ENCODE measurements around the gene TBC1D8. TPM values are rescaled to one million over a fixed set of nuclear protein-coding genes. Genes with fewer than 3 reads are reported as not detected.

TBC1D8 gene
- total RNA-seq, 1 donor from 2014 or later, result 47.8 TPM

DNA sequence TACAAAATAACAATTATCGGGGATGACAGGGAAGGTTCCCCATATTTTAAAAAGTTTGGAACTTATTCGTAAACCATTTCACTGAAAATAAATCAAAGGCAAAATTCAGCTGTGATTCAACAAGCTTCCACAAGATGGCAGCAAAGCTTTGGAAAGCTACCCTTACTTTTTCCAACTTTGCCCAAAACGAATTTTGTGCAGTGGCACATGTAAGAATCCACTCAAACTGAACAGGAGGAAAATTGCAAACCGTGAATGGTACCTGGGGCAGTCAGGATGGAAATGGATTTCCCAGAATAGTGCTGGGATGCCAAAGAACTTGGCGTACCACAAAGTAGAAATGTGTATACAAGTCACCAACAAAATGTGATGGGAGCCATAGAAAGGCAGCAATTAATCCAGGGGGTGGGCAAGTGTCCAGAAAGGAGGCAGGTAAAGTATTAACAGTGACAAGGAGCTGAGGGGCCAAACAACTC, 138.4 kb downstream of the TBC1D8 start:
- DNase-seq (no peak), ATAC-seq (no peak)
- intact Hi-C loops (cut with micrococcal nuclease), result loop anchor here (5.0 kb wide), 1 partner anchor 140 kb away; the partner anchor contains the start of gene TBC1D8

DNA sequence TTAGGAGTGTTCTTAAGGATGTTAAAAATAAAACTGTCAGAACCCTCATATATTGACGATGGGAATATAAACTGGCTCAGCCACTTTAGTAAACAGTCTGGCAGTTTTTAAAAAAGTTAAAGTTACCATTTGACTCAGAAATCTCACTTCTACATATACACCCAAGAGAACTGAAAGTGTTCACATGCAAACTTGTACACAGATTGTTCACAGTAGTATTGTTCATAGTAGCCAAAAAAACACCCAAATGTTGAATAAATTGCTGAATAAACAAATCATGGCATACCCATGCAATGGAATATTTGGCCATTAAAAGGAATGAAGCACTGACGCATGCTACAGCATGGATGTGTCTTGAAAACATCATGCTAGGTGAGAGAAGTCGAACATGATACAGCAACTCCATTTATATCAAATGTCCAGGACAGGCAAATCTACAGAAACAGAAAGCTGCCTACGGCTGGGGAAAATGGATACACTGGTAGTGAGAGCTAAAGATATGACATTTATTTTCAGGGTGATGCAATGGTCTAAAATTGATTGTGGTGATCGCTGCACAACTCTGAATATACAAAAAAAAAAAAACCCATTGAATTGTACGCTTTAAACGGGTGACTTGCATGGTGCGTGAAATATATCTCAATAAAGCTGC, 139.0 kb downstream of the TBC1D8 start:
- intact Hi-C loops (cut with micrococcal nuclease), result loop anchor here (5.0 kb wide), 1 partner anchor 140 kb away; the partner anchor contains the start of gene TBC1D8
- no peak for DNase-seq
- no peak for ATAC-seq

DNA sequence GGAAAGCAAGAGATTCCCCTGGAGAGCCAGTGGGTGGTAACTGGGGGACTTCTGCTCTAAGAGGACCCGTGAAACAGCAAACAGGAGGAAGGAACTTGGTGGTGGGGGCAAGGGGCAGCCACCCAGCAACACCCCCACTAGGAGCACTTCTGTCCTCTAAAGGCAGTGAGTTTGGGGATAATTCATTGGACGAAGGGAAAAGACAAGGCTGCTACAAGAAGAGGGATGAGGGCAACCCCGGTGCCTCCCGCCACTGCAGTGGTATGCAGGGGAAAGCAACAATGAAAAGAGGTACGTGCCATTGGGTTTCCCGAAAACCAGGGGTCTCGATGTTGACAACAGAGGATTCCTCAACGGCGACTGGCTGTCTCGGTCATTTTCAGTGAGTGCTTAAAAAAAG, 140.0 kb downstream of the TBC1D8 start:
- DNase-seq (no peak), ATAC-seq (no peak)
- intact Hi-C loops (cut with micrococcal nuclease), result loop anchor here (5.0 kb wide), 1 partner anchor 141 kb away; the partner anchor contains the start of gene TBC1D8

DNA sequence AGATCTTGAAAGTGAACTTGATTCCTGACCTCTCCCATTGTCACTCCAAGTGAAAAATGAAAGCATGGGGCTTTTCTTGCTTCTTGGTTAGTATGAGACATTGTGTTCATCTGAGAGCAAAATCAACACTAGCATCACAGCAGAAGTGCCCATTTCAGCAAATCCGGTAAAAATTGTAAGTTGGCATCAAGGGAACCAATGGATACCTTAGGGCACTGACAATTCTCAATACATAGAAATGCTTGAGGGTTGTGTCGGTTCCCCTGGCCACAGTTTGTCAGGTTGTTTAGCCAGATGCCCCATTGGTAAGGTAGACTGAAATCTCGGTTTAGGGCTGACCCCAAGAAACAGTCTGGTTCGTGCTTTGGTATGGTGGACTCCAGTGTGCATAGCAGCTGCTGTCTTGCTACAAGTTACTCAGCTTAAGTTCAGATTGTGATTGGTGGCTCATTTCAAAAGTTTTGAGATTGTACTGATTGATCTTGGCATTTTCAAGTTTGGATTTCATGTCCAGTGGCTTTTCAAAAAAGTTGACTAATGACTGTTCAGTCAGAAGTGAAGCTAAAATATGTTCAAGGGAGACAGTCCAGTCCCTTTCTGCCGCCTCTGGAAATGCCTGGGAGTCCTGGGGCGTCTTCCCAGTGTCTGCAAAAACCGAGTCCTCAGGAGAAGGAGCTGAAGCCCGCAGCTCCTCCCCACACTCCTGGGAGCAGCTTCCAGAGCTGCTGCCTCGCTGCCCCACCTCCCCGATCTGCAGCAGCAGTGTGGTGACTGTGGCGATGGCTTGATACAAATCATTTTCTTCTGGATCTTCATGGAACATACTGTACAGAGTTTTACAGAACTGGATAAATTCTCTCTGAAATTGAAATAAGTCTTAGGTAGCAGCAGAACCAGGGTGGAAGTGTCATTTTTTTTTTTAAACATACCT, 143.5 kb downstream of the TBC1D8 start:
- intact Hi-C loops (cut with micrococcal nuclease), result no loop called here
- ATAC-seq, result no peak
- no peak for DNase-seq

DNA sequence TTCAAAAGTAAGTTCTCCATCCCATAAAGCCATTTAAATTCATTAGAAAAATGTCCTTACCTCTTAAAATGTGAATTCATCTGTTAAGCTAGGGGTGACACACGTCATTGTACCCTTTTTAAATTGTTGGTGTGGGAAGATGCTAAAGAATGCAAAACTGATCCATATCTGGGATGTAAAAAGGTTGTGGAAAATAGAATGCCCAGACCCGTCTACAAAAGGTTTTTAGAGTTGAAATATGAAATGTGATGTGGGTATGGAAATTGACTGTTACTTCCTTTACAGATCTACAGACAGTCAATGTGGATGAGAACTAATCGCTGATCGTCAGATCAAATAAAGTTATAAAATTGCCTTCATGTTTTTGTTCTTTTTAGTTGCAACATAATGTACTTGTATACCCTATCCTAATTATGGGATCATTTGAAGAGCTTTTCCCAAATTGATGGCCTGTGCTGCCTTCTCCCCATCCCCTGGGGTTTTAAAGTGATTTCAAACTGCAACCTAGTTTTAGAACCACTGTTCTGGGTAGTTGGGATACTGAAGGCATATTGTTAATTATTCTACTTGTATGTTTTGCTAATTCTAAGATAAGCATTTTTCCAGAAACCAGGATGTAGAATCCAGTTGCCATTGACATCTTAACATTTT, 145.0 kb downstream of the TBC1D8 start:
- intact Hi-C loops (cut with micrococcal nuclease), result no loop called here

DNA sequence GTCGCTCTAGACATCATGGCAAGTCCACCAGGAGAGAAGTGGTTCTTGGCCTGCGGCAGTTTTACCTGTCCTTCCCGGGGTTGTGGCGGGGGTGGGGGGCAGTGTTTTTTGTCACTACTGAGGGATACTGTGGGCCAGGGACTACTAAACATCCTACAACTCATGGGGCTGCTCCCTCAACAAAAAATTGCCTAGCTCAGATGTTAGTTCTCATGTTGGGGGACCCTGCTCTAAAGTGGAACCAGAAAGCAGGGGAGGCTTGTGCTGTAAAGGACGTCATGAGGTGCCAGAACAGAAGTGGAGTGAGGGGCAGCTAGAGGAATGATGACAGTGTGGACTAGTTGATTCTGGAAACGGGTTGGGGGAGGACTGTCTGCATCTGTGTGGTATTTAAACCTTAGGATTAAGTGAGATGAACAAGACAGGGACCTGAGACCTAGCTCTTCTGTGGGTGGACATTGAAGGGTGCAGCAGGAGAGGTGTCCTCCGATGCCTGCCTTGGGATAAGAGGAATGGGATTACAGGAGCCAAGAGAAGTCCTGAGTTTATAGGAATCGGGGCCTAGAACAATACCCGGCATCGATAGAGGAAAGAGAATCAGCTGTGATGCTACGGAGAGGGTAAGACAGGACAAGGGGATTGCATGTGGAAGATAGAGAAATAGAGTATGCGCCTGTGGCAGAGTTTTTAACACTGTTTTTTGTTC, 146.4 kb downstream of the TBC1D8 start:
- intact Hi-C loops (cut with micrococcal nuclease), result no loop called here
- DNase-seq, result no peak
- no peak for ATAC-seq

More for the DNA sequence above, 145.0 kb downstream of the TBC1D8 start:
- ATAC-seq (no peak), DNase-seq (no peak)

DNA sequence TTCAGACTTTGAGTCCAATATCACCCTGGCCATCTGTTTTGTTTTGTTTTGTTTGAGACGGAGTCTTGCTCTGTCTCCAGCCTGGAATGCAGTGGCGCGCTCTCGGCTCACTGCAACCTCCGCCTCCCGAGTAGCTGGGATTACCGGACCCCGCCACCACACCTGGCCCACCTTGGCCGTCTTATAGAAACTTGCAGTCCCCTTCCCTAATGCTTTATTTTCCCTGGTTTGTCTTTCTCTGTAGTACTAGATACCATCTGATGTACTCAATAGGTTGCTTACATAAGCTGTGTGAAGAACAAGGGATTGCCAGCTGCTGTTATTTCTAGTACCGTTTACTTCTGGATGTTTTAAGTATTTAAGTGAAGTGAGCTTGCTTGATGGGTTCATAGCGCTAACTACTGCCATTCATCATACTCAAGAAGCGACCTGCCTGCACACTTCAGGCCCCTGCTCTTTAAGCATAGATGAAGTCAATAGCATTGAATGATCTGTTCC, 147.9 kb downstream of the TBC1D8 start:
- ATAC-seq (no peak), DNase-seq (no peak)
- intact Hi-C loops (cut with micrococcal nuclease), result no loop called here

DNA sequence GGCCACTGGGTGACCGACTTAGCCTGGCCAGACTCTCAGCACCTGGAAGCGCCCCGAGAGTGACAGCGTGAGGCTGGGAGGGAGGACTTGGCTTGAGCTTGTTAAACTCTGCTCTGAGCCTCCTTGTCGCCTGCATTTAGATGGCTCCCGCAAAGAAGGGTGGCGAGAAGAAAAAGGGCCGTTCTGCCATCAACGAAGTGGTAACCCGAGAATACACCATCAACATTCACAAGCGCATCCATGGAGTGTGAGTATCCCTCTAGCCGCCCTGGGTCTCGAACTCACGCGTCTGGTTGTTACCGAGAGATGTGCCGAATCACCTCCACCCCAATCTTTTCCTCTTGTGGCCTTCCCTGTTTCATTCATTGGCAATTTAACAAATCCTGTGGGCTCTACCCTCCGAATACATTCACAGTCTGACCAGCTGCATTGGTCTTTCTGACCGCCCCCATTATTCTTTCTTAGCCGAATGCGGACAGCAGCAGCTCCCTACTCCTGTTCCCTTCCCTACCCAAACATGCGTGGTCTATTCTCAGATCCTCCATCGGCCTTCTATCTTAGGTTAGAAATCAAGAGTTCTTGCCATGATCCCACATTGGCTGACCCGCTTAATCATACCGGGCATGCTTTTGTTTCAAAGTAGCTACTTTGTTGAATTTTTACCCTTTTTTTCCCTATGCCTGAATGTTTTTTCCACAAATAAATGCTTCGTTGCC, 148.5 kb downstream of the TBC1D8 start:
- intact Hi-C loops (cut with micrococcal nuclease), result no loop called here
- DNase-seq (no peak), ATAC-seq (no peak)

DNA sequence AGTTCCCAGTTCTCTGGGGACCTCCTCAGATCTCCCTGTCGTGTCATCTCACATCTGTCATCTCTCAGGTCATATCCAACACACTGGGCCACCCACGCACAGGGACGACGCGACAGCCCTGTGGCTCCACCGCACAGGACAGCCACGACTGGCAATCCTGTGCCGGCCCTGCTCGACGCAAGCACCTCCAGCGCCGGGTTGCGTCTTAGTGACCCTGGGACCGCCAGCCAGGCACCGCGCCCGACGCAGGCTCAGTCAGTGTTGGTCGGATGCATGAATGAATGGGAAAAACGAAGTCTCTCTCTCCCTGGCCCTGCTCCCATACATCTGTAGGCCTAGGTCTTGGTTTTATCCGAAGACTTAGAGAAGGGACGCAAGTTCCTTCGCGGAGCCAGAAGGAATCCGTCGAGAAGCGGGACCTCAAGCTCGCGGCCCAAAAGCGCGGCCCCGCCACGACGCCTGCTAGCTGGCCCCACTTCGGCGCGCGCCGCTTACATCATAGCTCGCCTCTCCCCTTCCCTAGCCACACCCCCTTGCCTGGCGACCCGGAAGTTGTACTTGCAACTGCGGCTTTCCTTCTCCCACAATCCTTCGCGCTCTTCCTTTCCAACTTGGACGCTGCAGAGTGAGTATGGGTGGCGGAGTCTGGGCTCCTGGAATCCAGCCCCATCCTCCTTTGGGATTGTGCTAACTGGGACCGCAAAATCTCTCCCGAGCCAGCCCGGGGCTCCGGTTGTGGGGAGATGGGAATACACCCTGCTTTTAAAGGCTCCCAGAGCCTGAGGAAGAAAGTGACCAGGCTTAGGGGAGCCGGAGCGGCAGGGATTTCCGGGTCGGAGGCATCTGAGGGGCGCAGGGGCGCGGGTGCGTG, 149.3 kb downstream of the TBC1D8 start, which contains the start of gene RPL31:
RPL31 (plus strand) TSS at position 599 of the 871 bp plus-strand sequence. CDS start 413 bp downstream, outside the sequence.
- peak; percentile 97 for ATAC-seq
- intact Hi-C loops (cut with micrococcal nuclease), result no loop called here
- peak; percentile 98 for DNase-seq

DNA sequence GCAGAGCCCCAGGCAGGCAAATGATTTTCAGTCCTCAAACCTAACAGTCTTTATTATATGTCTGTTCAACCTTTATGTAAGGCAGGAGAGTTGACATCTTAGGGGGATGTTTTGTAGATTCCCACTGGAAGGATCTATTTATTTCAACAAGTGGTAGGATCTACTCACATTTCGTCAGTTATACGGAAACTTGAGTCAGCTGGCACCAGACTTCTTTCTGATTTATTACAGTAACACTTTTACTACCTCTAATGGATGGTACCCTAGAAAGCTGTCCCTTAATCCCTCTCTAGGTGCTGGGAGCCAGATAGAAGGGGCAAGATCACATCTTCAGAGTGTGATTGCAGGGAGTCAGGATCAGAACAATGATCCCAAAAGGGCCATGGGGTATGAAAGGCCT, 151.2 kb downstream of the TBC1D8 start:
- ATAC-seq (no peak), DNase-seq (no peak)
- intact Hi-C loops (cut with micrococcal nuclease), result loop anchor here (5.0 kb wide), 1 partner anchor 393 kb away; no protein-coding TSS in a partner anchor

DNA sequence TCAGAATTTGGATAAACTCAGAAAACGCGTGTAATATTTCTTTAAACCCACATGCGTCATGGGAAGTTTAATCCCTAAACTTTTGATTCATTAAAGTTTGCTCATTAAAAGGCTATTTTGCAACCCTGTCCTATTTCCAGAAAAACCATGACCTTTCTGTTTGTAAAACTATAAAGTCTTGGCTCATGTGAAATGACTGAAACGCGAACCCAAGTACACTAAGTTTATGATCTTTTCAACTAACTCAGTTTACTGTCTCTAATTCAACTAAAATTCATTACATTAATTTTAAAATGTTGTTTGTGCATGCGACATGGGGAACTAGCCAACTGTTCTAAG, 153.0 kb downstream of the TBC1D8 start:
- intact Hi-C loops (cut with micrococcal nuclease), result loop anchor here (5.0 kb wide), 1 partner anchor 391 kb away; no protein-coding TSS in a partner anchor
- ATAC-seq (no peak), DNase-seq (no peak)

DNA sequence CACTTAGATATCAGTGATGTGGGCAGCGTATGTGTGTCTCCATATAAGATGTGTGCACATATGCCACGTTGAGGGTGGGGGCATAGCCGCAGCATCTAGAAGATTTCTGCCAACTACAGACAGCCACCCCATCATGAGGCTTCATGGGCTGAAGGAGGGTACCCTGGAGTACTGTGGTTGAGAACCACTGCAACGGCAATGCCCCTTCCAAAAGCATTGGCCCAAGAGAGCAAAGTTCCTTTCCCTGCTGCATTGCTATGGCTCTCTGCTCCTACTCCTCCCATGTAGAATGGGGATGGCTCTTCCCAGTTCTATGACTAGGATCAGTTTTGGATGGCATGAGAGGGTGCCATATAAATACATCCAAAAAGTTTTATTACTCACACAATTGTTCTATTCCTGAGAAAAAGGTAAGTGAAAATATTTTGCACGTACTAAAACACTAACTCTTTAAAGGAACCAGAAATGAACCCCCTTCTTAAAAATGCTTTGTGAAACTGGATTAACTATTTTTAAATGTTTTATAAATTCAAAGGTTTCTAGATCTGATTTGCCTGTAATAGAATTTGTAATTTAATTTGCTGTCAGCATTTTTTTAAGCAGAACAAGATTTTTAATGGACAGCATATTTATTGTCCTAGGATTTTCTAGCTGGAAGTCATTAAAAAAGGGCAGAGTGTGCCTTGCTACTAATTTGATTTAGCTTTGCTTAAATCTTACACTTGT, 153.5 kb downstream of the TBC1D8 start:
- no peak for DNase-seq
- intact Hi-C loops (cut with micrococcal nuclease), result loop anchor here (5.0 kb wide), 1 partner anchor 390 kb away; no protein-coding TSS in a partner anchor
- no peak for ATAC-seq

DNA sequence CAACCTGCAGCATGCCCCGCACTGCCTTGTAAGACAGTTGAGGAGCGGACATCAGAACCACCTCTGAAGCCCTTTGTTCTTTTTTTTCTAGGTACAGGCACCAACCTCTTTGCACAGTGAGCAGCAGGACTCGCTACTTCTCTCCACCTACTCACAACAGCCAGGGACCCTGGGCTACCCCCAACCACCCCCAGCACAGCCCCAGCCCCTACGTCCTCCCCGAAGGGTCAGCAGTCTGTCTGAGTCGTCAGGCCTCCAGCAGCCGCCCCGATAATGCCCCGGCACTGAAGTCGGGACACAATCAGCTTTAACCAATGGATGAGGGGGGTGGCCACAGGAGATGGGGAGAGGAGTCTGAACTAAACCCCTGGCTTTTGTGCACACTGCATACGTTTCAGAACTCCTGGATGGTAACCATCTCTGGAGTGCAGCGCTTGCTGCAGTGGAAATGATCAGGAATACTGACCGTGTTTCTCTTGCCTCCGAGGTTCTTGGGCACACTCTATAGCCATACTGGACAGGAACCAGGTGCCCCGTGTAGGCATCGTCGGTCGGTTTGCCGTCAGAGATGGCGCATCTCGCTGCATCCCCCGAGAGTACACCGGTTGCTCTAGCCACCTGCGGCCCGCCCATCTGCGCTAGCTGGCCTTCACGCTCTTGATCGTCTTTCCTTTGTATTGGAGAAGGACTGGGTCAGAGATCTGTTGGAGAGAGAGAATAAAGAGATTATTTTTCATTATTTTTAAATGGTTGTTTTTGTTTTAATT, 155.7 kb downstream of the TBC1D8 start:
- ATAC-seq, result no peak
- intact Hi-C loops (cut with micrococcal nuclease), result loop anchor here (5.0 kb wide), 1 partner anchor 388 kb away; no protein-coding TSS in a partner anchor
- DNase-seq, result no peak

DNA sequence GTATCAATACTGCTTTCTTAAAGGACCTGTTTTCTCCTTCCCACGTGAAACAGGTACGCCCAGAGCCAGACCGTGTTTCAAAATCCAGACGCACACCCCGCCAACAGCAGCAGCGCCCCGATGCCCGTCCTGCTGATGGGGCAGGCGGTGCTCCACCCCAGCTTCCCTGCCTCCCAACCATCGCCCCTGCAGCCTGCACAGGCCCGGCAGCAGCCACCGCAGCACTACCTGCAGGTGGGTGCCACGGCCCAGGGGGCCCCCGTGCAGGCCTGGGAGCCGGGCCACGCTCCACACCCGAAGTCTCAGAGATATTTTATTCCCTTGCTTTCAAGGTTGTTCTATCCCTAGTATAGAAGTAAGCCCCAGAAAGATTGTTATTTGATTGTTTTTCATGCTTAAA, 157.9 kb downstream of the TBC1D8 start:
- no peak for ATAC-seq
- intact Hi-C loops (cut with micrococcal nuclease), result no loop called here
- no peak for DNase-seq

DNA sequence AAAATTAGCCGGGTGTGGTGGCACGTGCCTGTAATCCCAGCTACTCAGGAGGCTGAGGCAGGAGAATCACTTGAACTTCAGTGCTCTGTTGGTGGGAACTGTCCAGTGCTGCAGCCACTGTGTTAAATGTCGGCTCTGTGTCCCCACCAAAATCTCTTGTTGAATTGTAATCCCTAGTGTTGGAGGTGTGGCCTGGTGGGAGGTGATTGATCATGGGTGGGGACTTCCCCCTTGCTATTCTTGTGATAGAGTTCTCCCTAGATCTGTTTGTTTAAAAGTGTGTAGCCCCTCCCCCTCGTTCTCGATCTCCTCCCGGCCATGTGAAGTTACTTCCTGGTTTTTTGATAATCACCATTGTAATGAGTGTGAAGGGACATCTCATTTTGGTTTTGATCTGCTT, 158.9 kb downstream of the TBC1D8 start:
- ATAC-seq, result no peak
- intact Hi-C loops (cut with micrococcal nuclease), result no loop called here
- no peak for DNase-seq

DNA sequence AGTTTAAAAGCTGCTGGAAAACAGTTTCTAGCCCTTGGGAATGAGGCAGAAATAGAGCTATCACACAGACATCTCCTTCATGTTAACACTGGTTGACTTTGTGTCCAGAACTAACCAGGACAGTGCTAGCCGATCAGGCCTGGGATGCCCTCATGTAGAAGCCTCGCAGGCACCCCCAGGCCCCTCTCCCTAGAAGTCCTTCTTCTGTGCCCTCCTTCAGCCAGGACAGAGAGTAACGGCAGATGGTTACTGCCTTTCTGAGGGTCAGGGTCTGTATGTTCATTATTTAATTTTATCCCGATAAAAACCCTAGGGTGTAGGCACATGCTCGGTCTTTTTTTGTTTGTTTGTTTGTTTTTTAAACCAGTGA, 159.8 kb downstream of the TBC1D8 start:
- DNase-seq (no peak), ATAC-seq (no peak)
- intact Hi-C loops (cut with micrococcal nuclease), result no loop called here
